ENCODE data around the gene HTR7. TPM values are rescaled to one million over a fixed set of nuclear protein-coding genes. Genes with fewer than 3 reads are reported as not detected.

Gene HTR7
- polyA plus RNA-seq, 2 of the 4 experiments (the other 2 are of a cell fraction) = 0.04 to 0.05 TPM

DNA sequence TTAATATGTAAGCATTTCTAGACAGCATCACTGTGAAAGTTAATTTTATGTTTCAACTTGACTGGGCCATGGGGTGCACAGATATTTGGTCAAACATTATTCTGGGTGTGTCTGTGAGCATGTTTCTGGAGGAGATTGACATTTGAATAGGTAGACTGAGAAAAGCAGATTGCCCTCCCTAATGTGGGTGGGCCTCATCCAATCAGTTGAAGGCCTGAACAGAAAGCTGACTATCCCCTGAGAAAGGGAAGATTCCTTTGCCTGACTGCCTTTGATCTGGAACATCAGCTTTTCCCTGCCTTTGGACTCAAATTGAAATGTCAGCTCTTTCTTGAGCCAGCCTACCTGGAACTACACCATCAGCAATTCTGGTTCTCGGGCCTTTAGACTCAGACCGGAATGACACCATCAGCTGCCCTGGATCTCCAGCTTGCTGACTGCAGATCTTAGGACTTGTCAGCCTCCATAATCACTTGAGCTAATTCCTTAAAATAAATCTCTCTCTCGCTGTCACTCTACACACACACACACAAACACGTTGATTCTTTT lies 8.3 kb upstream of the HTR7 start:
- H3K9me3 ChIP-seq = peaks cover 19% of the 10 kb centered on the region
- POLR2A ChIA-PET = interaction anchor here (0.7 kb wide), 1 partner anchor 8 kb away, joined by 7 read pairs; no protein-coding TSS in a partner anchor

DNA sequence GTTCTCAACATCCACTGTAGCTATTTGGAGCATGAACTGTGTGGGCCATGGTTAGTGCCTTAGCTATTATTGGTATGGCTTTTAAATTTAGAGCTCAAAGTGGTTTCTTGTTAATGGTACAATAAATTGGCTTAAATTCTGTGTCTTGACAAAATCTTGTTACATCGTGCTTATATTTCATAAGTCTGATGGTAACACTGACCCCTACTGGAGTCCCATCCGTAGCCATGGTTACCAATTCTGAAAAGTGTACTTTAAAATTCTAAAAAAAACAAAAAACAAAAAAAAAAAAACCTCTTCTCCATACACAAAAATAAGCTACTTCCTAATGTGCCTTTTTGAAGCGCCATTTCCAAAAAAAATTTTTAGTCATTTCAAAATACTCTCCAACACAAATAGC lies 7.6 kb upstream of the HTR7 start:
- FAIRE-seq (no peak), DNase-seq (ENCODE audit: low read depth in 1 of 2, low spot score in 1 of 2) (peak in 1 of 2 experiments; percentile 27), ATAC-seq (peak in 1 of 2 experiments; percentile 59; a peak in 2 of 6 replicates)
- Histone ChIP-seq H3K27ac (no peak overlapping the region), H3K4me1 (no peaks in the 10 kb centered on the region), H3K4me3 (no peak overlapping the region), H3K9me3 (peaks cover 18% of the 10 kb centered on the region), H3K4me2 (no peak overlapping the region)
- ChIA-PET POLR2A (interaction anchor here (0.7 kb wide), 1 partner anchor 9 kb away, joined by 7 read pairs; no protein-coding TSS in a partner anchor), CTCF (interaction anchor here (0.5 to 3.7 kb wide), 17 partner anchors 14 to 1701 kb away, joined by 3 to 29 read pairs (median 3); partner anchors contain the start of gene TNKS2)
- TF ChIP-seq RNF2 (IDR thresholded peaks at IDR 0.05; ENCODE audit: borderline replicate concordance, low read depth) (no peak), SMC3 (IDR thresholded peaks at IDR 0.05) (no peak), MYC (IDR thresholded peaks at IDR 0.05; ENCODE audit: borderline replicate concordance, low read length) (no peak)
- TF ChIP-seq, protein P1, sequence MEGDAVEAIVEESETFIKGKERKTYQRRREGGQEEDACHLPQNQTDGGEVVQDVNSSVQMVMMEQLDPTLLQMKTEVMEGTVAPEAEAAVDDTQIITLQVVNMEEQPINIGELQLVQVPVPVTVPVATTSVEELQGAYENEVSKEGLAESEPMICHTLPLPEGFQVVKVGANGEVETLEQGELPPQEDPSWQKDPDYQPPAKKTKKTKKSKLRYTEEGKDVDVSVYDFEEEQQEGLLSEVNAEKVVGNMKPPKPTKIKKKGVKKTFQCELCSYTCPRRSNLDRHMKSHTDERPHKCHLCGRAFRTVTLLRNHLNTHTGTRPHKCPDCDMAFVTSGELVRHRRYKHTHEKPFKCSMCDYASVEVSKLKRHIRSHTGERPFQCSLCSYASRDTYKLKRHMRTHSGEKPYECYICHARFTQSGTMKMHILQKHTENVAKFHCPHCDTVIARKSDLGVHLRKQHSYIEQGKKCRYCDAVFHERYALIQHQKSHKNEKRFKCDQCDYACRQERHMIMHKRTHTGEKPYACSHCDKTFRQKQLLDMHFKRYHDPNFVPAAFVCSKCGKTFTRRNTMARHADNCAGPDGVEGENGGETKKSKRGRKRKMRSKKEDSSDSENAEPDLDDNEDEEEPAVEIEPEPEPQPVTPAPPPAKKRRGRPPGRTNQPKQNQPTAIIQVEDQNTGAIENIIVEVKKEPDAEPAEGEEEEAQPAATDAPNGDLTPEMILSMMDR (IDR thresholded peaks at IDR 0.05) = peak; percentile 48
- 3% methylated on average over 3 of the region's 3 CpGs for WGBS (ENCODE audit: missing lambda C conversion rate)

More for the DNA sequence above, 8.3 kb upstream of the HTR7 start:
- Histone ChIP-seq H3K4me1 (no peaks in the 10 kb centered on the region), H3K4me3 (no peak overlapping the region), H3K4me2 (no peak overlapping the region), H3K27ac (no peak overlapping the region)
- CTCF ChIA-PET = interaction anchor here (0.6 to 3.7 kb wide), 12 partner anchors 14 to 1702 kb away, joined by 3 to 29 read pairs (median 3); partner anchors contain the start of gene TNKS2
- DNase-seq (ENCODE audit: low read depth in 1 of 2, low spot score in 1 of 2) = no peak
- FAIRE-seq = no peak
- no peak for ATAC-seq
- TF ChIP-seq MAFK (IDR thresholded peaks at IDR 0.05; ENCODE audit: partially characterized antibody) = peak; percentile 60
- no peak for TF ChIP-seq FOSB (CRISPR knock-in tag; IDR thresholded peaks at IDR 0.05)
- 62% methylated on average over 4 of the region's 4 CpGs for WGBS (ENCODE audit: missing lambda C conversion rate)

DNA sequence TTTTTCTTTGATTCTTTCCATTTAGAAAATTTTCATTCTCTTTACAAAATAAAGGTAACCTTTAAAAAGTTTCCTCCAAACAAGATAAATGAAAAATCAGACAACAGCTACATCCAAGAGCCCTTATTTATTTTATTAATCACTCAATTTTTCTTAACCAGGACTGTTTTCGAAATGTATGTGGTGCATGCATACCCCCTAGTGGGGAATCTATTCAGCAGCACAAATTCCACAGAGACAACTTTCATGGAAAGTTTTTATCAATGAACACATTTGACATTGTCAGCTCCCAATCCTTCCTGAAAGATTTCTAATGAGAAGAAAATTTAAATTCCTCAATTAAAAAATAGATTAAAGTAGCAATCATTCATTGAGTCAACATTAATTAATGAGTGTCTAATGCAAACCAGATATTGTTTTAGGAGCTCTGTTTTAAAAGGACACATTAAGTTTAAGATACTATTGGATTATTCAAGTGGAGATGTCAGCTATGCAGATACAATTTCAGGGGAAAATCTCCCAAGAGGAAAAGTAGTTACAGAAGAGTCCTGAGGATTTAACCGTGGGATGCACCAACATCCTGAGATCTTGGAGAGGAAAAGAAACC lies 5.2 kb upstream of the HTR7 start:
- POLR2A ChIA-PET = interaction anchor here (0.7 kb wide), 1 partner anchor 1219 kb away, joined by 3 read pairs; no protein-coding TSS in a partner anchor
- H3K27ac ChIP-seq = no peak overlapping the region
- no peak for FAIRE-seq
- no peak overlapping the region for H3K4me3 ChIP-seq
- peaks cover 9% of the 10 kb centered on the region; the same call in 2 of the 3 replicates for H3K4me1 ChIP-seq
- H3K4me2 ChIP-seq = no peak overlapping the region
- no peaks in the 10 kb centered on the region for H3K9me3 ChIP-seq
- TF ChIP-seq SREBF2 (IDR thresholded peaks at IDR 0.05) = no peak
- no peak for TF ChIP-seq POLR2A (IDR thresholded peaks at IDR 0.05; ENCODE audit: low read length)
- no peak for TF ChIP-seq ZNF302 (CRISPR knock-in tag; IDR thresholded peaks at IDR 0.05)
- TF ChIP-seq NPAS2 (CRISPR knock-in tag; IDR thresholded peaks at IDR 0.05; ENCODE audit: borderline replicate concordance) = no peak
- no peak for TF ChIP-seq FOSL2 (IDR thresholded peaks at IDR 0.05)
- 0 out of 2 replicates have a peak, but pooled peaks have one; percentile 10 for TF ChIP-seq FOSL2 (CRISPR knock-in tag; IDR thresholded peaks at IDR 0.05)
- TF ChIP-seq, protein P2, sequence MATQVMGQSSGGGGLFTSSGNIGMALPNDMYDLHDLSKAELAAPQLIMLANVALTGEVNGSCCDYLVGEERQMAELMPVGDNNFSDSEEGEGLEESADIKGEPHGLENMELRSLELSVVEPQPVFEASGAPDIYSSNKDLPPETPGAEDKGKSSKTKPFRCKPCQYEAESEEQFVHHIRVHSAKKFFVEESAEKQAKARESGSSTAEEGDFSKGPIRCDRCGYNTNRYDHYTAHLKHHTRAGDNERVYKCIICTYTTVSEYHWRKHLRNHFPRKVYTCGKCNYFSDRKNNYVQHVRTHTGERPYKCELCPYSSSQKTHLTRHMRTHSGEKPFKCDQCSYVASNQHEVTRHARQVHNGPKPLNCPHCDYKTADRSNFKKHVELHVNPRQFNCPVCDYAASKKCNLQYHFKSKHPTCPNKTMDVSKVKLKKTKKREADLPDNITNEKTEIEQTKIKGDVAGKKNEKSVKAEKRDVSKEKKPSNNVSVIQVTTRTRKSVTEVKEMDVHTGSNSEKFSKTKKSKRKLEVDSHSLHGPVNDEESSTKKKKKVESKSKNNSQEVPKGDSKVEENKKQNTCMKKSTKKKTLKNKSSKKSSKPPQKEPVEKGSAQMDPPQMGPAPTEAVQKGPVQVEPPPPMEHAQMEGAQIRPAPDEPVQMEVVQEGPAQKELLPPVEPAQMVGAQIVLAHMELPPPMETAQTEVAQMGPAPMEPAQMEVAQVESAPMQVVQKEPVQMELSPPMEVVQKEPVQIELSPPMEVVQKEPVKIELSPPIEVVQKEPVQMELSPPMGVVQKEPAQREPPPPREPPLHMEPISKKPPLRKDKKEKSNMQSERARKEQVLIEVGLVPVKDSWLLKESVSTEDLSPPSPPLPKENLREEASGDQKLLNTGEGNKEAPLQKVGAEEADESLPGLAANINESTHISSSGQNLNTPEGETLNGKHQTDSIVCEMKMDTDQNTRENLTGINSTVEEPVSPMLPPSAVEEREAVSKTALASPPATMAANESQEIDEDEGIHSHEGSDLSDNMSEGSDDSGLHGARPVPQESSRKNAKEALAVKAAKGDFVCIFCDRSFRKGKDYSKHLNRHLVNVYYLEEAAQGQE (IDR thresholded peaks at IDR 0.05) = no peak
- no peak for TF ChIP-seq CHD2 (IDR thresholded peaks at IDR 0.05; ENCODE audit: low read length, partially characterized antibody)
- no peak for TF ChIP-seq TFCP2L1 (CRISPR knock-in tag; IDR thresholded peaks at IDR 0.05)
- TF ChIP-seq ZFP36 (IDR thresholded peaks at IDR 0.05; ENCODE audit: borderline replicate concordance, partially characterized antibody) = no peak
- TF ChIP-seq, protein P1 (IDR thresholded peaks at IDR 0.05) = peak; percentile 90
- peak; percentile 79 to 88 for TF ChIP-seq RAD21 (conservative IDR thresholded peaks at IDR 0.05 in 1 of 2, IDR thresholded peaks at IDR 0.05 in 1 of 2)
- TF ChIP-seq SMC3 (IDR thresholded peaks at IDR 0.05) = peak; percentile 79
- DNase-seq (ENCODE audit: low read depth in 1 of 2, low spot score in 1 of 2) = peak; percentile 28 to 37
- CTCF ChIA-PET = interaction anchor here (0.9 to 3.9 kb wide), 16 partner anchors 9 to 166 kb away, joined by 3 to 52 read pairs (median 3); partner anchors contain the start of gene RPP30
- peak in 1 of 2 experiments; percentile 51; a peak in 3 of 6 replicates for ATAC-seq
- WGBS (ENCODE audit: missing lambda C conversion rate) = 3% methylated on average over 2 of the region's 2 CpGs

All from A549 (cell line).